Neural cell (in vitro differentiated cells): Measurements from ENCODE around the gene FAM3D. TPM values are rescaled to one million over a fixed set of nuclear protein-coding genes. Genes with fewer than 3 reads are reported as not detected.

Source experiments
- H2AFZ ChIP-seq: fragments of 200-600, 300-800 bp; sonication (generic), shearing (Covaris generic); 2 replicates; pipeline ENCODE4 v1.6.0; 2014; ENCODE audit warnings: low read depth, mild to moderate bottlenecking, antibody characterized with exemption, low read length, moderate library complexity
- H3F3A ChIP-seq: fragments of 200-600 bp; shearing (Covaris generic); 2 replicates; pipeline ENCODE4 v1.6.1; 2016; ENCODE audit warnings: mild to moderate bottlenecking, moderate library complexity, mixed read lengths, antibody characterized with exemption, low read length; ENCODE audit not compliant: insufficient read depth, poor library complexity, severe bottlenecking
- H3K27ac ChIP-seq: fragments of 200-600, 300-800 bp; sonication (generic), shearing (Covaris generic); 2 replicates; pipeline ENCODE4 v1.5.1; 2014; ENCODE audit warnings: mild to moderate bottlenecking, low read length, moderate library complexity
- H3K27me3 ChIP-seq: fragments of 300-800, 200-600 bp; sonication (generic), shearing (Covaris generic); 2 replicates; pipeline ENCODE4 v1.6.0; 2014; ENCODE audit warnings: mild to moderate bottlenecking, low read depth, low read length, moderate library complexity; ENCODE audit not compliant: insufficient read depth
- H3K36me3 ChIP-seq: fragments of 300-800, 200-600 bp; sonication (generic), shearing (Covaris generic); 2 replicates; pipeline ENCODE4 v1.5.1; 2014; ENCODE audit warnings: mild to moderate bottlenecking, antibody characterized with exemption, low read length, moderate library complexity; ENCODE audit not compliant: insufficient read depth
- H3K4me2 ChIP-seq: fragments of 300-800, 200-600 bp; sonication (generic), shearing (Covaris generic); 2 replicates; pipeline ENCODE4 v1.6.0; 2014; ENCODE audit warnings: mild to moderate bottlenecking, low read length
- H3K4me3 ChIP-seq: fragments of 300-800, 200-600 bp; sonication (generic), shearing (Covaris generic); 2 replicates; pipeline ENCODE4 v1.5.1; 2014; ENCODE audit warnings: mild to moderate bottlenecking, low read length, moderate library complexity
- H3K79me2 ChIP-seq: fragments of 200-600 bp; shearing (Covaris generic); replicated peaks from 2 replicates; pipeline ENCODE4 v1.6.0; 2014; ENCODE audit warnings: mild to moderate bottlenecking, low read length, moderate library complexity; ENCODE audit not compliant: insufficient read depth
- H3K9ac ChIP-seq: fragments of 300-800, 200-600 bp; sonication (generic), shearing (Covaris generic); 2 replicates; pipeline ENCODE4 v1.6.1; 2016; ENCODE audit warnings: mild to moderate bottlenecking, low read length, mixed read lengths
- H3K9me2 ChIP-seq: fragments of 200-600 bp; shearing (Covaris generic); 2 replicates; pipeline ENCODE4 v1.6.1; 2016; ENCODE audit warnings: mild to moderate bottlenecking, low read length, mixed read lengths; ENCODE audit not compliant: insufficient read depth
- H3K9me3 ChIP-seq: fragments of 200-600, 300-800 bp; sonication (generic), shearing (Covaris generic); 2 replicates; pipeline ENCODE4 v1.6.1; 2016; ENCODE audit warnings: mild to moderate bottlenecking, mixed run types, low read length, moderate library complexity, mixed read lengths
- H4K20me1 ChIP-seq: fragments of 200-600 bp; shearing (Covaris generic); 2 replicates; pipeline ENCODE4 v1.6.1; 2016; ENCODE audit warnings: mild to moderate bottlenecking, mixed run types; ENCODE audit not compliant: insufficient read depth
- CTCF ChIP-seq: fragments of 450-650 bp; IDR thresholded peaks from 2 replicates; pipeline ENCODE4 v1.5.1; 2014; ENCODE audit warnings: antibody characterized with exemption, mild to moderate bottlenecking, moderate library complexity; ENCODE audit not compliant: poor library complexity, severe bottlenecking
- EP300 ChIP-seq: fragments of 450-650 bp; conservative IDR thresholded peaks from 2 replicates; pipeline ENCODE4 v1.6.1; 2014; ENCODE audit warnings: antibody characterized with exemption, mild to moderate bottlenecking, moderate library complexity; ENCODE audit not compliant: poor library complexity, severe bottlenecking
- EZH2 ChIP-seq: fragments of 200-600, 300-800 bp; shearing (Covaris generic), sonication (generic); IDR thresholded peaks from 2 replicates; pipeline ENCODE4 v1.6.1; 2014; ENCODE audit warnings: antibody characterized with exemption, low read length, borderline replicate concordance, mild to moderate bottlenecking; ENCODE audit not compliant: insufficient read depth, poor library complexity, severe bottlenecking
- MXI1 ChIP-seq: fragments of 450-650 bp; conservative IDR thresholded peaks from 2 replicates; pipeline ENCODE4 v1.6.1; 2014; ENCODE audit warnings: antibody characterized with exemption, mild to moderate bottlenecking; ENCODE audit not compliant: poor library complexity, severe bottlenecking
- POLR2AphosphoS5 ChIP-seq: IDR thresholded peaks from 2 replicates; pipeline ENCODE4 v1.6.1; 2012
- RAD21 ChIP-seq: fragments of 450-650 bp; conservative IDR thresholded peaks from 2 replicates; pipeline ENCODE4 v1.6.1; 2014; ENCODE audit warnings: antibody characterized with exemption, mild to moderate bottlenecking, moderate library complexity
- REST ChIP-seq: IDR thresholded peaks from 2 replicates; pipeline ENCODE4 v1.6.1; 2012; ENCODE audit warnings: borderline replicate concordance
- SMC3 ChIP-seq: fragments of 450-650 bp; conservative IDR thresholded peaks from 2 replicates; pipeline ENCODE4 v1.6.1; 2014; ENCODE audit warnings: antibody characterized with exemption, mild to moderate bottlenecking, moderate library complexity; ENCODE audit not compliant: poor library complexity
- TAF1 ChIP-seq: IDR thresholded peaks from 2 replicates; pipeline ENCODE4 v1.6.1; 2012; ENCODE audit warnings: low read depth
- polyA plus RNA-seq: library from polyadenylated mRNA; depleted of rRNA; stranded (reverse); fragments of >200 nt; gene quantifications from 2 replicates; pipeline ENCODE4 v1.2.3, GENCODE V29; 2014

The FAM3D gene
- polyA plus RNA-seq, 1 donor from 2014 or later: not detected

GRCh38 chr3:58625196-58625824 lies 41.3 kb downstream of the FAM3D start:
- Histone ChIP-seq H3F3A (no peaks in the 10 kb centered on the region), H2AFZ (no peak overlapping the region), H3K79me2 (no peaks in the 10 kb centered on the region), H3K9me2 (no peaks in the 10 kb centered on the region), H3K4me2 (no peak overlapping the region), H3K9ac (no peak overlapping the region), H3K27ac (no peak overlapping the region), H3K4me3 (no peak overlapping the region), H3K9me3 (no peaks in the 10 kb centered on the region), H3K27me3 (no peaks in the 10 kb centered on the region), H4K20me1 (no peaks in the 10 kb centered on the region), H3K36me3 (no peaks in the 10 kb centered on the region)
- no peak for TF ChIP-seq SMC3
- TF ChIP-seq EP300: no peak
- no peak for TF ChIP-seq CTCF
- TF ChIP-seq MXI1: no peak
- no peak for TF ChIP-seq TAF1
- TF ChIP-seq POLR2AphosphoS5: no peak
- no peak for TF ChIP-seq RAD21
- no peak for TF ChIP-seq EZH2
- TF ChIP-seq REST: no peak

GRCh38 chr3:58624550-58624949 lies 42.0 kb downstream of the FAM3D start:
- Histone ChIP-seq H3K4me3 (no peak overlapping the region), H3K36me3 (no peaks in the 10 kb centered on the region), H3K27ac (no peak overlapping the region), H2AFZ (no peak overlapping the region), H3K9ac (no peak overlapping the region), H3F3A (no peaks in the 10 kb centered on the region), H3K9me2 (no peaks in the 10 kb centered on the region), H4K20me1 (no peaks in the 10 kb centered on the region), H3K9me3 (no peaks in the 10 kb centered on the region), H3K27me3 (no peaks in the 10 kb centered on the region), H3K79me2 (no peaks in the 10 kb centered on the region), H3K4me2 (no peak overlapping the region)
- TF ChIP-seq CTCF (no peak), EP300 (no peak), MXI1 (no peak), RAD21 (no peak), SMC3 (no peak), REST (no peak), TAF1 (no peak), EZH2 (no peak), POLR2AphosphoS5 (no peak)
